Hepatocyte (in vitro differentiated cells): ENCODE data around the gene PCDH11Y. TPM values are rescaled to one million over a fixed set of nuclear protein-coding genes. Genes with fewer than 3 reads are reported as not detected.
A peak's percentile ranks its signal among the peaks of the same experiment; 100 is the strongest.
"Not testable (repeated sequence)": the region's sequence is repeated elsewhere in the genome, so short reads cannot be mapped to it uniquely, and the experiment has no call there.

ENCODE experiments used
- DNase-seq: peaks from one replicate; pipeline ENCODE4 v3.0.0-alpha.2; 2016; ENCODE audit warnings: low spot score
- H2AFZ ChIP-seq: fragments of 200-600 bp; sonication (generic); 2 replicates; pipeline ENCODE4 v1.6.0; 2016; ENCODE audit warnings: antibody characterized with exemption, mild to moderate bottlenecking
- H3K27ac ChIP-seq: fragments of 200-600 bp; sonication (generic); 2 replicates; pipeline ENCODE4 v1.5.1; 2016; ENCODE audit warnings: mild to moderate bottlenecking
- H3K27me3 ChIP-seq: fragments of 200-600 bp; sonication (generic); 2 replicates; pipeline ENCODE4 v1.6.1; 2016
- H3K36me3 ChIP-seq: fragments of 200-600 bp; sonication (generic); replicated peaks from 2 replicates; pipeline ENCODE4 v1.5.1; 2016; ENCODE audit warnings: low read depth; ENCODE audit not compliant: insufficient read depth
- H3K4me1 ChIP-seq: fragments of 200-600 bp; sonication (generic); 2 replicates; pipeline ENCODE4 v1.5.1; 2016; ENCODE audit warnings: mild to moderate bottlenecking, moderate library complexity; ENCODE audit not compliant: insufficient read depth
- H3K4me2 ChIP-seq: fragments of 200-600 bp; sonication (generic); 2 replicates; pipeline ENCODE4 v1.6.0; 2016
- H3K4me3 ChIP-seq: fragments of 200-600 bp; sonication (generic); 2 replicates; pipeline ENCODE4 v1.5.1; 2016; ENCODE audit warnings: mild to moderate bottlenecking
- H3K79me2 ChIP-seq: fragments of 200-600 bp; sonication (generic); 2 replicates; pipeline ENCODE4 v1.6.0; 2017; ENCODE audit warnings: mild to moderate bottlenecking
- H3K9me2 ChIP-seq: fragments of 200-600 bp; sonication (generic); replicated peaks from 2 replicates; pipeline ENCODE4 v1.6.0; 2017; ENCODE audit warnings: mild to moderate bottlenecking; ENCODE audit not compliant: insufficient read depth
- H3K9me3 ChIP-seq: fragments of 200-600 bp; sonication (generic); 2 replicates; pipeline ENCODE4 v1.5.1; 2016; ENCODE audit warnings: low read depth, mild to moderate bottlenecking
- H4K20me1 ChIP-seq: fragments of 200-600 bp; sonication (generic); 2 replicates; pipeline ENCODE4 v1.6.0; 2016; ENCODE audit warnings: mild to moderate bottlenecking; ENCODE audit not compliant: insufficient read depth, poor library complexity, severe bottlenecking
- WGBS: methylation state at CpG from one replicate; pipeline ENCODE4 v1.1.6; 2016; ENCODE audit warnings: low lambda C conversion rate; ENCODE audit errors: missing lambda C conversion rate; 5-methylcytosine and 5-hydroxymethylcytosine counted together
- polyA plus RNA-seq: library from polyadenylated mRNA; unstranded; fragments of >200 nt; fragmentation: Nextera tagmentation; extraction: Ambion mirVana; gene quantifications from 2 replicates; pipeline ENCODE4 v1.2.1, GENCODE V29; 2016
- total RNA-seq: library from RNA; depleted of rRNA; stranded (reverse); fragments of >200 nt; gene quantifications from 2 replicates; pipeline ENCODE4 v1.2.3, GENCODE V29; 2014

Gene PCDH11Y, protein sequence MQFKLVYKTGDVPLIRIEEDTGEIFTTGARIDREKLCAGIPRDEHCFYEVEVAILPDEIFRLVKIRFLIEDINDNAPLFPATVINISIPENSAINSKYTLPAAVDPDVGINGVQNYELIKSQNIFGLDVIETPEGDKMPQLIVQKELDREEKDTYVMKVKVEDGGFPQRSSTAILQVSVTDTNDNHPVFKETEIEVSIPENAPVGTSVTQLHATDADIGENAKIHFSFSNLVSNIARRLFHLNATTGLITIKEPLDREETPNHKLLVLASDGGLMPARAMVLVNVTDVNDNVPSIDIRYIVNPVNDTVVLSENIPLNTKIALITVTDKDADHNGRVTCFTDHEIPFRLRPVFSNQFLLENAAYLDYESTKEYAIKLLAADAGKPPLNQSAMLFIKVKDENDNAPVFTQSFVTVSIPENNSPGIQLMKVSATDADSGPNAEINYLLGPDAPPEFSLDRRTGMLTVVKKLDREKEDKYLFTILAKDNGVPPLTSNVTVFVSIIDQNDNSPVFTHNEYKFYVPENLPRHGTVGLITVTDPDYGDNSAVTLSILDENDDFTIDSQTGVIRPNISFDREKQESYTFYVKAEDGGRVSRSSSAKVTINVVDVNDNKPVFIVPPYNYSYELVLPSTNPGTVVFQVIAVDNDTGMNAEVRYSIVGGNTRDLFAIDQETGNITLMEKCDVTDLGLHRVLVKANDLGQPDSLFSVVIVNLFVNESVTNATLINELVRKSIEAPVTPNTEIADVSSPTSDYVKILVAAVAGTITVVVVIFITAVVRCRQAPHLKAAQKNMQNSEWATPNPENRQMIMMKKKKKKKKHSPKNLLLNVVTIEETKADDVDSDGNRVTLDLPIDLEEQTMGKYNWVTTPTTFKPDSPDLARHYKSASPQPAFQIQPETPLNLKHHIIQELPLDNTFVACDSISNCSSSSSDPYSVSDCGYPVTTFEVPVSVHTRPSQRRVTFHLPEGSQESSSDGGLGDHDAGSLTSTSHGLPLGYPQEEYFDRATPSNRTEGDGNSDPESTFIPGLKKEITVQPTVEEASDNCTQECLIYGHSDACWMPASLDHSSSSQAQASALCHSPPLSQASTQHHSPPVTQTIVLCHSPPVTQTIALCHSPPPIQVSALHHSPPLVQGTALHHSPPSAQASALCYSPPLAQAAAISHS (N-terminal part only)
- 0.07 and 0.12 TPM in 2 replicates for total RNA-seq
- 0.06 and 0.32 TPM in 2 replicates for polyA plus RNA-seq

DNA sequence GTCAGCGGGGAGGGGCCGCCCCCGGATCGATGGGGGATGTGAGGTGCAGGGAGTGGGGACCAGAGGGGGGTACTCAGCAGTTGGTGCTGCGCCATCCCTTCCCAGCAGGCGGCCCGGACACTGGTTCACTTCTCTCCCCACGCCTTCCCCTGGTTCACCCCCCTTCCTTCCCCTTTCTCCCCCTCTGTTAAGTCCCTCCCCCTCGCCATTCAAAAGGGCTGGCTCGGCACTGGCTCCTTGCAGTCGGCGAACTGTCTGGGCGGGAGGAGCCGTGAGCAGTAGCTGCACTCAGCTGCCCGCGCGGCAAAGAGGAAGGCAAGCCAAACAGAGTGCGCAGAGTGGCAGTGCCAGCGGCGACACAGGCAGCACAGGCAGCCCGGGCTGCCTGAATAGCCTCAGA, at the start of gene PCDH11Y:
TSS of gene PCDH11Y (plus strand) at position 240 of the 400 bp plus-strand sequence. CDS start 56,804 bp downstream, outside the sequence.
- H3K4me1 ChIP-seq, H3K4me2 ChIP-seq, H3K9me3 ChIP-seq, H3K27ac ChIP-seq, H3K4me3 ChIP-seq, H4K20me1 ChIP-seq, H2AFZ ChIP-seq, H3K9me2 ChIP-seq, DNase-seq, H3K36me3 ChIP-seq, H3K27me3 ChIP-seq, H3K79me2 ChIP-seq: not testable (repeated sequence)
- WGBS: no CpG with 5 or more reads among the region's 21 CpGs

DNA sequence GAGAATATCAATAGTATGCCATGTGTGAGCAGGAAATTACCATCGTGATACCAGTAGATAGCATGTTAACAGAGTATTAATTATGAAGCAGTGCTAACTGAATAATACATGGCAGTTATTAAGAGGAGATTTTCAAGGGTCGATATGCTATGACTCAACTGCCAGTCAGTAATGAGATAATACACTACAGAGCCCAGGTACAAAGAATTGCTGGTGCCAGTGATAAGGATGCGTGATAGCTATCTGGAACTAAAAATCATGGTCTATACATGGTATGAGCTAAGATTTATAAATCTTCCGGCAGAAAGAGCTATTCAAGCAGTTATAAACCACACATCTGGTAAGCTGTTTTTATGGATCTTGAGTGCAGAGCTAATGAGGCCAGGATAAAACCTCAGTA, 32.2 kb upstream of the PCDH11Y start:
- H3K4me3 ChIP-seq, H4K20me1 ChIP-seq, H2AFZ ChIP-seq, H3K9me2 ChIP-seq, H3K4me2 ChIP-seq, H3K27me3 ChIP-seq, H3K9me3 ChIP-seq, H3K36me3 ChIP-seq, DNase-seq, H3K79me2 ChIP-seq, H3K27ac ChIP-seq, H3K4me1 ChIP-seq: not testable (repeated sequence)
- WGBS: no CpG with 5 or more reads among the region's 4 CpGs

DNA sequence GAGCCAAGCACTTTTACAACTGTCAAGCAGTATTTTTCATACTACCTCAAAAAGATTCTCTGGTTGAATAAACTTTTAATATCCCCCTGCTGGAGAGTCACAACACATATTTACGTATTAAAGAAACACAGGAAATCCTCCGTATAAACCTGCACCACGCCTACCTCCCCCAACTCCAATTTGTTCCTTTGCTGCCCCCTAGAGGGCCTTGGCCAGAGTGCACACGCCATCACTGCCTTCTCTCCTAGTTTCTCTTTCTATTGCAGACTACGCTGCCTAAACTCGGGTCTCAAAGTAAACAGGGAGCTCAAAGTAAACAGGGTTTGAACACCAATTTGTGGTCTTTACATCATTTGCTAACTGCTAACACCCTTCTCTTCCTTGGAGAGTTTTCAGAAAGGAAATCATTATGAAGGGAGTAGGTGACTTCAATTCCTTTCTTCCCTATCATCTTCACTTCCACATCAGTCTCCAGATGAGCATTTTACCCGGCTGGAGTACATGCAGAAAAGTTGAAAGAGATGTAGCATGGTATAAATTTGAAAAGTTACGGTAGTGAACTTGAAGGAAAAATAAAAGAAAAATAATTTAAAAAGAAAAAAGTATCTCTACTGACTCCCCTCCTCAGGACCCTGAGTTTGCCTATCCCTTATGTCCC, 8.2 kb upstream of the PCDH11Y start:
- H3K79me2 ChIP-seq, H3K4me2 ChIP-seq, H3K27me3 ChIP-seq, H3K4me1 ChIP-seq, H3K27ac ChIP-seq, H3K36me3 ChIP-seq, H2AFZ ChIP-seq, H4K20me1 ChIP-seq, DNase-seq, H3K9me3 ChIP-seq, H3K4me3 ChIP-seq, H3K9me2 ChIP-seq: not testable (repeated sequence)
- no CpG with 5 or more reads among the region's 8 CpGs for WGBS

DNA sequence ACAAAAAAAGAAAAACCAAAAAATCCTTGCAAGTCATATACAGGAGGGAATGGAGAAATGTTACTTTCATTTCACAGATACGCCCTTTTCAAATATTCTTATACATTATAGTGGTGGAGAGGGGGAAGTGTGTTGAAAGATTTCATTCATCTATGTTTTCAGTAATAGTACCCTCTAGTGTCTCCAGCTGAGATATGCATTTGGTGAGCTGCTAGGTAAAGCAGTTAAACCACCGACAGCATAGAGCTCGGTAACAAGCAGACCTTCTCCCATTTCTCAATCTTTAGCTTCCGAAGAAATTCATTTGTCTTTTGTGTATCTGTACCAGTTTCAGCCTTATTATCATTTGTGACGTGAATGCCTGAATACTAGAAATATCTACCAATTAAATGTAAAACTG, 5.2 kb upstream of the PCDH11Y start:
- not testable (repeated sequence) for H3K4me3 ChIP-seq, H3K27ac ChIP-seq, H3K9me2 ChIP-seq, H3K79me2 ChIP-seq, H3K36me3 ChIP-seq, H2AFZ ChIP-seq, H3K9me3 ChIP-seq, H3K4me1 ChIP-seq, H3K4me2 ChIP-seq, H3K27me3 ChIP-seq, H4K20me1 ChIP-seq, DNase-seq
- no CpG with 5 or more reads among the region's 5 CpGs for WGBS

DNA sequence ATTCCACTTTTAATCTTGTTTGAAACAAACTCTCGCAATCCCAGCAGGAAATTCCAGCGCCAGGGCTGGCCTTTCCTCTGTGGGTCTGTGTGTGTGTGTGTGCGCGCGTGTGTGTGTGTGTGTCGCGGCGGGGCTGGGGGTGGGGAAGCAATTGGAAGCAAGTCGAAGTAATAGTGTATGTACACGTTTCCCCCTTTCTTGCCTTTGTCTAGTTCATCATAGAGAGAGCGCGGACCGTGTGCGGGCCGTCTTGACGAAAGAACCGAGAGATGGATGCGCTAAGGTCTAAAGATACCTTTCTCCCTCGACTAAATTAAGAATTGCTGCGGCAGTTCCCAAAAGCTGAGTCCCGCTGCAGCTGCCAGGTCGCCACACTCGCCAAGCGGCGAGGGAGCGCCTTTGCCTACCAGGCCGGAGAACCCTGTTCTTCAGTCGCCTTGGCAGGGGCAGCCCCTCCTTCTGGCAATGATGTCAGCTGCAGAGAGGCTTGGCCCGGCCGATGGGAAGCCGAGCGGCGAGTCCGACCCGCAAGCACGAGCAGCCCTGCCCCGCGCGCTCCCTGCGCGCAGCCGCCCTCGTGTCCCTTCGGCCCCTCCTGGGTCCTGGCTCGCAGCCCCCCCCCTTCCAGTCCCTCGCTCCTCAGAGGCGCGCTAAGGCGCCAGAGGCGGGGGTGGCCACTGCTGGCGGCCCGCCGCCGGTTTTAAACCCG, 2.5 kb downstream of the PCDH11Y start:
- not testable (repeated sequence) for H3K4me1 ChIP-seq, DNase-seq, H3K9me2 ChIP-seq, H3K27ac ChIP-seq, H3K79me2 ChIP-seq, H3K9me3 ChIP-seq, H2AFZ ChIP-seq, H3K36me3 ChIP-seq, H3K27me3 ChIP-seq, H4K20me1 ChIP-seq, H3K4me3 ChIP-seq
- no CpG with 5 or more reads among the region's 55 CpGs for WGBS
- peak overlapping the region; percentile 68 for H3K4me2 ChIP-seq

DNA sequence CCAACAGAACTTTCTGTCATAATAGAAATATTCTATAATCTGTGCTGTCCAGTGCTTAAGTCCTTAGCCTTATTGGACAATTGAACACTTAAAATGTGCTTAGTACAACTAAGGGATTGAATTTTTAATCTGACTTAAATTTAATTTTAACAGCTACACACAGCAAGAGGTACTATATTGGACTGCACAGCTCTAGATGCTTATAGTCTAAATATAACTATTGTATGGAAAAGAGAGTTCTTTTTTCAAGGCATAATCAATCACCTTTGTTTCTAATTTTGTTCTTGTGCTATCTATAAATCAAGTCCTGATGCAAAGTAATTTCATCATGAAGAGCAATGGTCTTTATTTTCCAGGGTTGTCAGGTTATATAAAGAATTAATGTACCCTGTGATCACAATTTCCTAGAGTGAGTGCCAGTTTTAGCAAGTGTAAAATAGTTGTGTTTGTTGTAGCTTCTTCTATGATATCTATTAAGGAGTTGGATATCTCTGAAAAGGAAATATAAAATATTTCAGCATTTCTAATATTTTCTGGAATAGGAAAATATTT, 39.0 kb downstream of the PCDH11Y start:
- H4K20me1 ChIP-seq, H3K9me2 ChIP-seq: not testable (repeated sequence)

DNA sequence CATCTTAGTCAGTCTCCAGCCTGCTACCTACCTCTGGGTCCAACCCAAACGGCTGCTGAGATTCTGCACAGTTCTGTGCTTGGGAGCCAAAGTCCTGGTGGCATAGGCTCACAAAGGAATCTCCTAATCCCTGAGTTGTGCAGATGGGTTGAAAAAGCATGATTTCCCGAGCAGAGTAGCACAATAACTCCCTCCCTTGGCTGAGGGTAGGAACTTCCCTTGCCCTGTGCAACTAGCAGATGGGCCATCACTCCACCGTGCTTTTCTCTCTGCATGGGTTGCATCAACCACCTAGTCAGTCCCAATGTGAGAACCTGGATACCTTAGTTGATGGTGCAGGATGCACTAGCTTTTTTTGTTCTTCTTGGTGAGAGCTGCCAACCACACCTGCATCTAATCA, 82.9 kb downstream of the PCDH11Y start:
- H3K4me3 ChIP-seq, DNase-seq, H3K79me2 ChIP-seq, H3K9me2 ChIP-seq, H3K27ac ChIP-seq, H3K27me3 ChIP-seq, H3K36me3 ChIP-seq, H3K4me2 ChIP-seq, H4K20me1 ChIP-seq, H2AFZ ChIP-seq, H3K4me1 ChIP-seq, H3K9me3 ChIP-seq: not testable (repeated sequence)
- no CpG with 5 or more reads among the region's 3 CpGs for WGBS

More for the DNA sequence above, 39.0 kb downstream of the PCDH11Y start:
- H3K79me2 ChIP-seq, H3K27me3 ChIP-seq, H3K4me3 ChIP-seq, H3K4me1 ChIP-seq, H3K9me3 ChIP-seq, H3K27ac ChIP-seq, H3K4me2 ChIP-seq, DNase-seq, H3K36me3 ChIP-seq, H2AFZ ChIP-seq: not testable (repeated sequence)

DNA sequence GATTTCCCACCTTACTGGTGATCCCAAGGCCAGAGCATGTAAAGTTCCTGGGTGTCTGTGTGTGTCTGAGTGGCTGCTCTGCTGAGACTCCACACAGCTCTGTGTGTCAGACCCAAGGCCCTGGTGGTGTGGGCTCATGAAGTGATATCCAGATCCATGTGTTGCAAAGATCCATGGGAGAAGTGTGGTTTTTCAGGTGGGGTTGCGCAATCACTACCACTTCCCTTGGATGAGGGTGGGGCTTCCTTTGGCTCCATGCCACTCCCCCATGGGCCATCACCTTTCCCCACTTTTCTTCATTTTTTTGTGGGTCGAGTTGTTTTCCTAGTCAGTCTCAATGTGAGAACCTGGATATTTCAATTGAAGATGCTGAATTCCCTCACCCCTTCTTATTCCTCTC, 182.9 kb downstream of the PCDH11Y start:
- not testable (repeated sequence) for H3K27ac ChIP-seq, H3K4me1 ChIP-seq, H3K79me2 ChIP-seq, H3K9me2 ChIP-seq, H3K27me3 ChIP-seq, H3K36me3 ChIP-seq, H4K20me1 ChIP-seq, H3K4me2 ChIP-seq, DNase-seq, H3K9me3 ChIP-seq, H3K4me3 ChIP-seq, H2AFZ ChIP-seq
- WGBS: no CpG with 5 or more reads among the region's 2 CpGs
